ENCODE results near the gene KRTAP7-1.

KRTAP7-1 gene

GRCh38 chr21:30829659-30830058 is at the start of gene KRTAP7-1:
KRTAP7-1 (minus strand) TSS chr21:30829759; CDS start chr21:30829698, 61 bp downstream.
- TF ChIP-seq CTCF (IDR thresholded peaks at IDR 0.05), result no peak

GRCh38 chr21:30874526-30874925 is 45.0 kb upstream of the KRTAP7-1 start:
- TF ChIP-seq CTCF (IDR thresholded peaks at IDR 0.05), result no peak

GRCh38 chr21:30847627-30848500 is 18.3 kb upstream of the KRTAP7-1 start:
- TF ChIP-seq CTCF (IDR thresholded peaks at IDR 0.05), result no peak

GRCh38 chr21:30842990-30843389 is 13.4 kb upstream of the KRTAP7-1 start:
- no peak for TF ChIP-seq CTCF (IDR thresholded peaks at IDR 0.05)

- peak; percentile 44 for TF ChIP-seq CTCF (IDR thresholded peaks at IDR 0.05)
These were observed 9.7 kb upstream of the KRTAP7-1 start for GRCh38 chr21:30839304-30839703.

GRCh38 chr21:30838536-30838935 is 9.0 kb upstream of the KRTAP7-1 start:
- no peak for TF ChIP-seq CTCF (IDR thresholded peaks at IDR 0.05)

- peak; percentile 59 for TF ChIP-seq CTCF (IDR thresholded peaks at IDR 0.05)
These were observed 1.7 kb upstream of the KRTAP7-1 start for GRCh38 chr21:30831194-30831765.
